GM12872 (cell line): ENCODE measurements around the gene CTNNBL1.

Experiments
- TF ChIP-seq, protein P1 (sequence below): IDR thresholded peaks from 3 replicates; pipeline ENCODE4 v1.5.1; 2011; ENCODE audit warnings: low read depth, mild to moderate bottlenecking, low read length, moderate library complexity; ENCODE audit not compliant: insufficient read depth

CTNNBL1 gene

DNA sequence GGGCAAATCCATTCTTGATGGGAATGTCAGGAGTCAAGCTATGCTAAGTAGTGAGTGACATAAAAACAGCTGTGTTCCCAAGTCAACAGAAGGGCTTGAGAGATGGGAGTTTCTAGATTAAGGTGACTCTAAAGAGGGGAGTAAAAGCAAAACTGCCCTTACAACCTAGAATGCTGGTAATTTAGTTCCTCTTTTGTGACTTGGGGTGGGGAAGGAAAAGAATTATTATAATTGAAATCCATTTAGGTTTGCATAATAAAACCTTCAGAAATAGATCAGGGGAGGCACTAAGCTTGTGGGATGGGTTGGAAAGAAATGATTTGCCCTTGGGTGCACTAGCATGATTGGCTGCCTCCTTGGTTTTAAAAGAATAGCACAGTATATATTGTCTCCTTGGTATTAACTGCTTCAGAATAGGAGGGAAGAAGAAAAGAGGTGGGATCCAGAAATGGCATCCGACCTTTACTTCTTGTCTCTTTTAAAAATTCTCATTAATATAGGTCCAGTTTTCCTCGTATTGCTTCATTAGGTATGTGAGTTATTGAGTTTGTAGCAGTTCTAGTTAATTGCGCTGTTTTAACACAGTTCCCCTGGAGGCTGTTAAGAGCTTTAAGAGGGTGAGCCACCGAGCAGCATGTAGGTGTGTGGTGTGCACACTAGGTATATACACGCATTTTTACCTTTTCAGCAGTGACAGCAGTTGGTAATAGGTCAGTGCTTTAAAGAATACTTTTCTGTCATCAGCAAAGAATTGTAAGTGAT is 113.8 kb downstream of the CTNNBL1 start:
- TF ChIP-seq, protein P1, sequence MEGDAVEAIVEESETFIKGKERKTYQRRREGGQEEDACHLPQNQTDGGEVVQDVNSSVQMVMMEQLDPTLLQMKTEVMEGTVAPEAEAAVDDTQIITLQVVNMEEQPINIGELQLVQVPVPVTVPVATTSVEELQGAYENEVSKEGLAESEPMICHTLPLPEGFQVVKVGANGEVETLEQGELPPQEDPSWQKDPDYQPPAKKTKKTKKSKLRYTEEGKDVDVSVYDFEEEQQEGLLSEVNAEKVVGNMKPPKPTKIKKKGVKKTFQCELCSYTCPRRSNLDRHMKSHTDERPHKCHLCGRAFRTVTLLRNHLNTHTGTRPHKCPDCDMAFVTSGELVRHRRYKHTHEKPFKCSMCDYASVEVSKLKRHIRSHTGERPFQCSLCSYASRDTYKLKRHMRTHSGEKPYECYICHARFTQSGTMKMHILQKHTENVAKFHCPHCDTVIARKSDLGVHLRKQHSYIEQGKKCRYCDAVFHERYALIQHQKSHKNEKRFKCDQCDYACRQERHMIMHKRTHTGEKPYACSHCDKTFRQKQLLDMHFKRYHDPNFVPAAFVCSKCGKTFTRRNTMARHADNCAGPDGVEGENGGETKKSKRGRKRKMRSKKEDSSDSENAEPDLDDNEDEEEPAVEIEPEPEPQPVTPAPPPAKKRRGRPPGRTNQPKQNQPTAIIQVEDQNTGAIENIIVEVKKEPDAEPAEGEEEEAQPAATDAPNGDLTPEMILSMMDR: no peak

DNA sequence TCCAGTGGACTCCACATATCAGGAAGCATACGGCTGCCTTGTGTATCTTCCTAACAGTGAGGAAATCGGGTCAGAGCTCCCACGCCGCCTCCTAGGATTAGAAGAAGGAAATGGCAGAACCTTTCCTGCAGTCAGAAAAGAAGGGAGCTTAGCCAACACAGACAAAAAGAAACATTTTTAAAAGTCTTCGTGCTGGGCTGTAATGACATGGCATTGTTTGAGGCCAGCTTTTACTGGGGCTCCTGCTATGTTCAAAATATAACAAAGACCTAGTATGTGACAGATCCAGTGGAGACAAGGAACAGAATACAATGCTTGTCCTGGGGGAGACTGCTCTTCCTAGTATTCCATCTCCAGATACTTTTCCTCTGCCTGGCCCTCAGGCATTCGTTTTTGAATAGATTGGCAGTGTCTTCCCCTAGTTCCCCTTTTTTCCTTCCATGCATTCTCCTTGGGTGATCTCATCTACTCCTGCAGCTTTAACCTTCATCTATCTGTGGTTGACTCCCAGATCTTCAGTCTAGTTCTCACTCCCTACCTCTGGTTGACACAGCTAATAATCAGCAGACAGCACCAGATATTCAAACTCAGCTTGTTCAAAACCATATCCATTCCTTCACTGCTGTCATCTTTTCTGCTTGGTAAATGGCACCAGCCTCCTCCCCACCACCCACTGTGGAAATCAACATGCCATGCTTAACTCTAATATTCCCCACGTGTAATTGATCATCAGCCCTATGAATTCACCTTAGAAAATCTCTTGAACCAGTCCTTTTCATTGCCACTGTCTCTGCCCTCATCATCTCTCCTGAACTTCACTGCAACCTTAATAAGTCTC is 114.6 kb downstream of the CTNNBL1 start:
- TF ChIP-seq, protein P1: no peak

DNA sequence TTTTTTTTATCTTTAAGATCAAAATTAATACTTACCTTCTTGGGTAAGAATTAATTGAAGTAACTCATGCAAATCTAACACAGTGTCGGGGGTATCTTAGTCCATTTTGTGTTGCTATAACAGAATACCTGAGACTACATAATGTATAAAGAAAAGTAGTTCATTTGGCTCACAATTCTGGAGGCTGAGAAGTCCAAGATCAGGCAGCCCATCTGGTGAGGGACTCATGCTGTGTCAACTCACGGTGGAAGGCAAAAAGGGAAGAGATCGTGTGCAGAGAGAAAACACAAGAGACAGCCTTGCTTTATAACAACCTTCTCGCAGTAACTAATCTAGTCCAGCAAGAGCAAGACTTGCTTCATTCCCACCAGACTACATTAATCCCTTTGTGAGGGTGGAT is 116.2 kb downstream of the CTNNBL1 start:
- TF ChIP-seq, protein P1: no peak

DNA sequence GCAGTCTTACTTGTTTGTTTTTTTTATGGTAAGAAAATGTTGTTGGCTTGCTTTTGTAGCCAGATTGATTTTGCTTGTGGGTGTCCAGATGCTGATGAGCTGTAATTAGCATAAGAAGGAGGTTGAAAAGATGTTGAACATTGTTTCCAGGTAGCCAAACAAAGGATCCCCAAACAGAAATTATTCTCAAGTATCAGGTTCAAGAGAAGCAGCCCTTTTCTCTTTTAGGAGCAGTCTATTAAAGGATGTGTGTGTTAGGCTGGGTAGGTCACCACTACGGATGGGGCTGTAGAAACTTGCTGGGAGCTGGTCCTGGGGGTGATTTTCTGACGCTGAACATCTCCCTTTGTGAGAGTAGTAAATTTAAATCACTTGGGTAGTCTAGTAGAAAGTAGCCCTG is 122.2 kb downstream of the CTNNBL1 start:
- TF ChIP-seq, protein P1: no peak

DNA sequence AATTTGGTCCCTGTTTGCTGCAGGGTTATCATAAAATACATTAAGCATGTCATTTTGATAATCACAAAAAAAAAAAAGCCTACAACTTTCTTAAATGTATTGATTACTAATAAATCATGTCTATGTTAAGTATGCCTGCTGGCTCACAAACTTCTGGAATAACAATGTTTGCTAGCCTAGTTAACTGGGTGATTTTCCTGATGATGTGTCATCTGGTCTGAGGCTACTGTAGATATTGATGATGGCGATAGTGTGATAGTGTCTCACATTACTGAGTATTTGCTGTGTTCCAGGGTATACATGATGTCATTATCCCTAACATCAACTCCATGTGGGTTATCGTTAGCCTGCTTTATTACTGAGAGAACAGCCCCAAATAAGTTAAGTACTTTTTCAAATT is 122.9 kb downstream of the CTNNBL1 start:
- TF ChIP-seq, protein P1: no peak

DNA sequence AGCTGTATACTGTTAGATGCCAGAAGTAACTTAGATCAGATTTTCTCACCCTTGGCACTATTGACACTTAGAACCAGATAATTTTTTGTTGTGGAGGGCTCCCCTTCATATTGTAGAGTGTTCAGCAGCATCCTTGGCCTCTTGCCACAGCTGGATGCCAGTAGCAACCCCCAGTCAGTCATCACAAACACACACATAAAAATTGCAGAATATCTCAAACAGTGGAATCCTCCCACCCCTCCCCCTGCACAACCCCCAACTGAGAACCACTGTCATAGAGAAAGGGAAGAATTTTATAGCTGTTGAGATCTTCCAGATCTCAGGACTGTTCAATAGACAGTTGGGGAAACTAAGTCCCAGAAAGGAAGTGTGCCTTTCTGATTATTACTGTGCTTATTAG is 127.9 kb downstream of the CTNNBL1 start:
- TF ChIP-seq, protein P1: no peak

DNA sequence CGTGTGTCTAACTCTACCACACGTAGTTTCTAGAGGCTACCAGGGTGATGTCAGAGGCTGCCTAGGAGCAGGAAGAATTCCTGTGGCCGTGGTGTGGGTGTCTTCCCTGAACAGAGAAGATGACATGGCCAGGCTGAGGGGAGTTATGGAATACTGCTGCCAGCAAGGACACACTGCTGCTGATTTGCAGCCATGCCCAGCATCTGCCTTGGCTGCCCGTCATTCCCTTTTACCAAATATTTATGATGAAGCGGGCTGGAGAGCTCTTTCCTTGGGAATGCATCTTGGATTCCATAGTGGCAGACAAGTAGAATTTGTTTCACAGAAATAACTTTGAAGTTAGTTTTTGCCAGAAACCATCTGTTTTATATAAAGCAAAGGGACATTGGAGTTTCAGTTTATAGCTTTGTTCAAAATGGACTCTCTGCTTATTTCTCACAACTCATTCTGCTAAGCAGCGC is 128.3 kb downstream of the CTNNBL1 start:
- TF ChIP-seq, protein P1: no peak
